HepG2 (cell line): ENCODE results near the gene FBF1. TPM values are rescaled to one million over a fixed set of nuclear protein-coding genes. Genes with fewer than 3 reads are reported as not detected.

Experiments
- ETV6 ChIP-seq: sonication (generic); formaldehyde crosslinking; conservative IDR thresholded peaks from 2 replicates; pipeline ENCODE4 v1.4.0; 2020; ENCODE audit warnings: missing genetic modification reagents
- GZF1 ChIP-seq: sonication (generic); formaldehyde crosslinking; IDR thresholded peaks from 2 replicates; pipeline ENCODE4 v1.5.1; 2020; ENCODE audit warnings: mild to moderate bottlenecking, missing genetic modification reagents
- MED1 ChIP-seq: sonication (generic); formaldehyde crosslinking; IDR thresholded peaks from 2 replicates; pipeline ENCODE4 v1.4.0; 2020; ENCODE audit warnings: missing genetic modification reagents
- NFATC3 ChIP-seq: sonication (generic); formaldehyde crosslinking; IDR thresholded peaks from 2 replicates; pipeline ENCODE4 v1.5.1; 2020; ENCODE audit warnings: mild to moderate bottlenecking, missing genetic modification reagents
- POLR2A ChIP-seq, 2 experiments: IDR thresholded peaks; 2 replicates each; pipeline ENCODE4 v1.6.1; 2011; ENCODE audit warnings: low read depth in 2 of 2, low read length in 2 of 2, mild to moderate bottlenecking in 1 of 2, moderate library complexity in 1 of 2; ENCODE audit not compliant: insufficient read depth in 1 of 2
- SP140L ChIP-seq: sonication (generic); formaldehyde crosslinking; IDR thresholded peaks from 2 replicates; pipeline ENCODE4 v1.4.0; 2020; ENCODE audit warnings: missing genetic modification reagents, borderline replicate concordance
- ZMYM2 ChIP-seq: sonication (generic); formaldehyde crosslinking; IDR thresholded peaks from 2 replicates; pipeline ENCODE4 v1.8.0; 2022; ENCODE audit warnings: mild to moderate bottlenecking, missing genetic modification reagents
- ZNF235 ChIP-seq: sonication (generic); formaldehyde crosslinking; IDR thresholded peaks from 2 replicates; pipeline ENCODE4 v1.8.1; 2023; ENCODE audit warnings: mild to moderate bottlenecking, missing genetic modification reagents, borderline replicate concordance
- ZNF567 ChIP-seq: sonication (generic); formaldehyde crosslinking; IDR thresholded peaks from 2 replicates; pipeline ENCODE4 v1.8.1; 2023; ENCODE audit warnings: mild to moderate bottlenecking, missing genetic modification reagents, borderline replicate concordance
- polyA plus RNA-seq, 8 experiments: library from polyadenylated mRNA; depleted of rRNA in 3 of 8; stranded (reverse) in 7 of 8; unstranded in 1 of 8; fragments of >200 nt; fragmentation: Illumina TruSeq in 4 of 8; extraction: Trizol in 4 of 8; gene quantifications; 2 replicates each; pipeline versions ENCODE4 v1.2.1 to v1.2.3, GENCODE V29; 2011 to 2016; ENCODE audit warnings: low read depth in 4 of 8, missing spikeins in 1 of 8, mixed read lengths in 1 of 8; ENCODE audit not compliant: insufficient read depth in 1 of 8
- total RNA-seq, 5 experiments: library from RNA; depleted of rRNA; stranded (reverse); fragments of >200 nt; fragmentation: Illumina TruSeq; extraction: Trizol; gene quantifications; 2 replicates each; pipeline ENCODE4 v1.2.3, GENCODE V29; 2016; ENCODE audit warnings: low read depth in 1 of 5
- TF ChIP-seq, protein P1 (sequence below): sonication (generic); formaldehyde crosslinking; IDR thresholded peaks from 2 replicates; pipeline ENCODE4 v1.5.0; 2020; ENCODE audit warnings: mild to moderate bottlenecking, missing genetic modification reagents, borderline replicate concordance
- TF ChIP-seq, protein P2 (sequence below): sonication (generic); formaldehyde crosslinking; IDR thresholded peaks from 2 replicates; pipeline ENCODE4 v1.4.0; 2020; ENCODE audit warnings: missing genetic modification reagents
- TF ChIP-seq, protein P3 (sequence below): sonication (generic); formaldehyde crosslinking; IDR thresholded peaks from 2 replicates; pipeline ENCODE4 v1.4.0; 2020; ENCODE audit warnings: mild to moderate bottlenecking, missing genetic modification reagents
- TF ChIP-seq, protein P4 (sequence below): sonication (generic); formaldehyde crosslinking; IDR thresholded peaks from 2 replicates; pipeline ENCODE4 v1.9.0; 2021; ENCODE audit warnings: mild to moderate bottlenecking, missing genetic modification reagents

Gene FBF1
- total and polyA plus RNA-seq, 2 of the 13 experiments (the other 11 are each of a cell fraction or from before 2014, with no cell fraction given) = 2.4 to 8.1 TPM

DNA sequence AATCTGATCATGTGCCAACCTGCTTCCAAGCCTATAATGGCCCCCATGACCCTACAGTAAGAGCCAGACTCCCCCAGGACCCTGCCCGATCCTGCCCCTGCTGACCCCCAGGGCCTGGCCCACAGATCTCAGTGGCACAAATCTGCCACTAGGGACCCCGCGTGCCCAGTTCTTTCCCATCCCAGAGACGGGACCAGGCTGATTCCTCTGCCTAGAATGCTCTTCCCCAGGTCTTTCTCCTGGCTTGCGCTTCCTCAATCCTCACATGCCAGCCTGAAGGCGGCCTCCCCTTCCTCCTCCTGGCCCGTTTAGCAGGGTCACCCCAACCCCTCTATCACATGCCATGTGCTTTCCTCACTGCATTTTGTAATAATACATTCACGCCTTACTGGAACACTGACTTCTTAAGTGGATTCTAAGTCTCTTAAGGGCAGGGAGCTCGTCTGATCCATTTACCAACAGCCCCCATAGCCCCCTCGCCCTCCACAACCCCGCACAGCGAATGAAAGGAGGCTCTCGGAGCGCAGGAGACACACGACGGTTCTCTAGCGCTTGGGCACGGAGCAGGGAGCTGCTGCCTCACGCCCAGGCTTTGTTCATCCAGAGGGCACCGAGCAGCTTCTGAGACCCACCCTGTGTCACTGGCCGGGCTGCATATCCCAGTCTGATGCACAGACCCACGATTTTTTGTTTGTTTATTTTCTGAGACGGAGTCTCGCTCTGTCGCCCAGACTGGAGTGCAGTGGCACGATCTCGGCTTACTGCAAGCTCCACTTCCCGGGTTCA is 45.3 kb downstream of the FBF1 start (continued):
- TF ChIP-seq SP140L = no peak
- TF ChIP-seq ETV6 (CRISPR knock-in tag) = no peak
- 0 out of 2 replicates have a peak, but pooled peaks have one; percentile 67 for TF ChIP-seq NFATC3 (CRISPR knock-in tag)
- TF ChIP-seq, protein P1, sequence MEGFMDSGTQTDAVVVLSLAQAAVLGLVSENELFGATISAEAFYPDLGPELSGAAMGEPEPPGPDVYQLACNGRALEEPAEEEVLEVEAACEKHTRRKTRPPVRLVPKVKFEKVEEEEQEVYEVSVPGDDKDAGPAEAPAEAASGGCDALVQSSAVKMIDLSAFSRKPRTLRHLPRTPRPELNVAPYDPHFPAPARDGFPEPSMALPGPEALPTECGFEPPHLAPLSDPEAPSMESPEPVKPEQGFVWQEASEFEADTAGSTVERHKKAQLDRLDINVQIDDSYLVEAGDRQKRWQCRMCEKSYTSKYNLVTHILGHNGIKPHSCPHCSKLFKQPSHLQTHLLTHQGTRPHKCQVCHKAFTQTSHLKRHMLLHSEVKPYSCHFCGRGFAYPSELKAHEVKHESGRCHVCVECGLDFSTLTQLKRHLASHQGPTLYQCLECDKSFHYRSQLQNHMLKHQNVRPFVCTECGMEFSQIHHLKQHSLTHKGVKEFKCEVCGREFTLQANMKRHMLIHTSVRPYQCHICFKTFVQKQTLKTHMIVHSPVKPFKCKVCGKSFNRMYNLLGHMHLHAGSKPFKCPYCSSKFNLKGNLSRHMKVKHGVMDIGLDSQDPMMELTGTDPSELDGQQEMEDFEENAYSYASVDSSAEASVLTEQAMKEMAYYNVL (CRISPR knock-in tag) = no peak
- TF ChIP-seq ZNF235 (CRISPR knock-in tag) = no peak
- TF ChIP-seq, protein P2, sequence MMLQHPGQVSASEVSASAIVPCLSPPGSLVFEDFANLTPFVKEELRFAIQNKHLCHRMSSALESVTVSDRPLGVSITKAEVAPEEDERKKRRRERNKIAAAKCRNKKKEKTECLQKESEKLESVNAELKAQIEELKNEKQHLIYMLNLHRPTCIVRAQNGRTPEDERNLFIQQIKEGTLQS (CRISPR knock-in tag) = no peak
- peak; percentile 24; the same call in 1 of the 2 replicates for TF ChIP-seq MED1 (CRISPR knock-in tag)
- TF ChIP-seq POLR2A (IDR thresholded peaks at IDR 0.05; ENCODE audit: insufficient read depth in 1 of 2, low read depth in 2 of 2, low read length in 2 of 2) = 0 out of 4 replicates have a peak, but pooled peaks of 1 of the 2 experiments have one; percentile 3
- 0 out of 2 replicates have a peak, but pooled peaks have one; percentile 49 for TF ChIP-seq GZF1 (CRISPR knock-in tag)
- TF ChIP-seq, protein P3, sequence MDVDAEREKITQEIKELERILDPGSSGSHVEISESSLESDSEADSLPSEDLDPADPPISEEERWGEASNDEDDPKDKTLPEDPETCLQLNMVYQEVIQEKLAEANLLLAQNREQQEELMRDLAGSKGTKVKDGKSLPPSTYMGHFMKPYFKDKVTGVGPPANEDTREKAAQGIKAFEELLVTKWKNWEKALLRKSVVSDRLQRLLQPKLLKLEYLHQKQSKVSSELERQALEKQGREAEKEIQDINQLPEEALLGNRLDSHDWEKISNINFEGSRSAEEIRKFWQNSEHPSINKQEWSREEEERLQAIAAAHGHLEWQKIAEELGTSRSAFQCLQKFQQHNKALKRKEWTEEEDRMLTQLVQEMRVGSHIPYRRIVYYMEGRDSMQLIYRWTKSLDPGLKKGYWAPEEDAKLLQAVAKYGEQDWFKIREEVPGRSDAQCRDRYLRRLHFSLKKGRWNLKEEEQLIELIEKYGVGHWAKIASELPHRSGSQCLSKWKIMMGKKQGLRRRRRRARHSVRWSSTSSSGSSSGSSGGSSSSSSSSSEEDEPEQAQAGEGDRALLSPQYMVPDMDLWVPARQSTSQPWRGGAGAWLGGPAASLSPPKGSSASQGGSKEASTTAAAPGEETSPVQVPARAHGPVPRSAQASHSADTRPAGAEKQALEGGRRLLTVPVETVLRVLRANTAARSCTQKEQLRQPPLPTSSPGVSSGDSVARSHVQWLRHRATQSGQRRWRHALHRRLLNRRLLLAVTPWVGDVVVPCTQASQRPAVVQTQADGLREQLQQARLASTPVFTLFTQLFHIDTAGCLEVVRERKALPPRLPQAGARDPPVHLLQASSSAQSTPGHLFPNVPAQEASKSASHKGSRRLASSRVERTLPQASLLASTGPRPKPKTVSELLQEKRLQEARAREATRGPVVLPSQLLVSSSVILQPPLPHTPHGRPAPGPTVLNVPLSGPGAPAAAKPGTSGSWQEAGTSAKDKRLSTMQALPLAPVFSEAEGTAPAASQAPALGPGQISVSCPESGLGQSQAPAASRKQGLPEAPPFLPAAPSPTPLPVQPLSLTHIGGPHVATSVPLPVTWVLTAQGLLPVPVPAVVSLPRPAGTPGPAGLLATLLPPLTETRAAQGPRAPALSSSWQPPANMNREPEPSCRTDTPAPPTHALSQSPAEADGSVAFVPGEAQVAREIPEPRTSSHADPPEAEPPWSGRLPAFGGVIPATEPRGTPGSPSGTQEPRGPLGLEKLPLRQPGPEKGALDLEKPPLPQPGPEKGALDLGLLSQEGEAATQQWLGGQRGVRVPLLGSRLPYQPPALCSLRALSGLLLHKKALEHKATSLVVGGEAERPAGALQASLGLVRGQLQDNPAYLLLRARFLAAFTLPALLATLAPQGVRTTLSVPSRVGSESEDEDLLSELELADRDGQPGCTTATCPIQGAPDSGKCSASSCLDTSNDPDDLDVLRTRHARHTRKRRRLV (CRISPR knock-in tag) = no peak
- 0 out of 2 replicates have a peak, but pooled peaks have one; percentile 67 for TF ChIP-seq ZMYM2 (CRISPR knock-in tag)
- TF ChIP-seq, protein P4, sequence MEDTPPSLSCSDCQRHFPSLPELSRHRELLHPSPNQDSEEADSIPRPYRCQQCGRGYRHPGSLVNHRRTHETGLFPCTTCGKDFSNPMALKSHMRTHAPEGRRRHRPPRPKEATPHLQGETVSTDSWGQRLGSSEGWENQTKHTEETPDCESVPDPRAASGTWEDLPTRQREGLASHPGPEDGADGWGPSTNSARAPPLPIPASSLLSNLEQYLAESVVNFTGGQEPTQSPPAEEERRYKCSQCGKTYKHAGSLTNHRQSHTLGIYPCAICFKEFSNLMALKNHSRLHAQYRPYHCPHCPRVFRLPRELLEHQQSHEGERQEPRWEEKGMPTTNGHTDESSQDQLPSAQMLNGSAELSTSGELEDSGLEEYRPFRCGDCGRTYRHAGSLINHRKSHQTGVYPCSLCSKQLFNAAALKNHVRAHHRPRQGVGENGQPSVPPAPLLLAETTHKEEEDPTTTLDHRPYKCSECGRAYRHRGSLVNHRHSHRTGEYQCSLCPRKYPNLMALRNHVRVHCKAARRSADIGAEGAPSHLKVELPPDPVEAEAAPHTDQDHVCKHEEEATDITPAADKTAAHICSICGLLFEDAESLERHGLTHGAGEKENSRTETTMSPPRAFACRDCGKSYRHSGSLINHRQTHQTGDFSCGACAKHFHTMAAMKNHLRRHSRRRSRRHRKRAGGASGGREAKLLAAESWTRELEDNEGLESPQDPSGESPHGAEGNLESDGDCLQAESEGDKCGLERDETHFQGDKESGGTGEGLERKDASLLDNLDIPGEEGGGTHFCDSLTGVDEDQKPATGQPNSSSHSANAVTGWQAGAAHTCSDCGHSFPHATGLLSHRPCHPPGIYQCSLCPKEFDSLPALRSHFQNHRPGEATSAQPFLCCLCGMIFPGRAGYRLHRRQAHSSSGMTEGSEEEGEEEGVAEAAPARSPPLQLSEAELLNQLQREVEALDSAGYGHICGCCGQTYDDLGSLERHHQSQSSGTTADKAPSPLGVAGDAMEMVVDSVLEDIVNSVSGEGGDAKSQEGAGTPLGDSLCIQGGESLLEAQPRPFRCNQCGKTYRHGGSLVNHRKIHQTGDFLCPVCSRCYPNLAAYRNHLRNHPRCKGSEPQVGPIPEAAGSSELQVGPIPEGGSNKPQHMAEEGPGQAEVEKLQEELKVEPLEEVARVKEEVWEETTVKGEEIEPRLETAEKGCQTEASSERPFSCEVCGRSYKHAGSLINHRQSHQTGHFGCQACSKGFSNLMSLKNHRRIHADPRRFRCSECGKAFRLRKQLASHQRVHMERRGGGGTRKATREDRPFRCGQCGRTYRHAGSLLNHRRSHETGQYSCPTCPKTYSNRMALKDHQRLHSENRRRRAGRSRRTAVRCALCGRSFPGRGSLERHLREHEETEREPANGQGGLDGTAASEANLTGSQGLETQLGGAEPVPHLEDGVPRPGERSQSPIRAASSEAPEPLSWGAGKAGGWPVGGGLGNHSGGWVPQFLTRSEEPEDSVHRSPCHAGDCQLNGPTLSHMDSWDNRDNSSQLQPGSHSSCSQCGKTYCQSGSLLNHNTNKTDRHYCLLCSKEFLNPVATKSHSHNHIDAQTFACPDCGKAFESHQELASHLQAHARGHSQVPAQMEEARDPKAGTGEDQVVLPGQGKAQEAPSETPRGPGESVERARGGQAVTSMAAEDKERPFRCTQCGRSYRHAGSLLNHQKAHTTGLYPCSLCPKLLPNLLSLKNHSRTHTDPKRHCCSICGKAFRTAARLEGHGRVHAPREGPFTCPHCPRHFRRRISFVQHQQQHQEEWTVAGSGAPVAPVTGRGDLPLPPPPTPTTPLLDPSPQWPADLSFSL = no peak
- 0 out of 2 replicates have a peak, but pooled peaks have one; percentile 53 for TF ChIP-seq ZNF567 (CRISPR knock-in tag)
